K562 (cell line): ENCODE data around the gene RGS14. TPM values are rescaled to one million over a fixed set of nuclear protein-coding genes. Genes with fewer than 3 reads are reported as not detected.
A peak's percentile ranks its signal among the peaks of the same experiment; 100 is the strongest.

Experiments used
- ATAC-seq: fragments of 200-7000 bp; cut with Tn5 transposase; 3 replicates; pipeline ENCODE4 v1.9.1; 2020; ENCODE audit warnings: moderate library complexity
- BruUV-seq: library from RNA; stranded (reverse); fragments of 400-500 nt; replicated peaks from 2 replicates; lab custom pipeline; 2021; lab: Mats Ljungman, UMichigan
- CTCF ChIA-PET: fragments of 300-600 bp; formaldehyde crosslinking; extraction: SDS; loops from one replicate; lab custom pipeline; 2021; ENCODE audit warnings: low intra/inter-chr PET ratio; lab: Yijun Ruan, JAX
- POLR2A ChIA-PET: fragments of 300-600, 350-650 bp; sonication (Branson Sonifier 250); formaldehyde crosslinking; extraction: SDS; loops from one replicate; lab custom pipeline; 2021; ENCODE audit warnings: antibody characterized with exemption, inconsistent platforms; lab: Yijun Ruan, JAX
- DNase-seq, 4 experiments: peaks; one replicate each; pipeline versions ENCODE4 v3.0.0 to v3.0.0-alpha.2; 2011 to 2018; ENCODE audit warnings: low spot score in 3 of 4, mixed read lengths in 3 of 4; ENCODE audit errors: extremely low read depth in 1 of 4
- FAIRE-seq: peaks from 2 replicates; lab custom pipeline; 2011; peaks lifted over from hg19 to GRCh38; lab: Jason Lieb, UNC
- H2AFZ ChIP-seq: 2 replicates; pipeline ENCODE4 v1.6.0; 2011; ENCODE audit warnings: low read depth, low read length, control low read depth, inconsistent platforms
- H3K27ac ChIP-seq: fragments of 200-600 bp; 3 replicates; pipeline ENCODE4 v1.8.0; 2011; ENCODE audit warnings: low read depth, mild to moderate bottlenecking, control low read depth, inconsistent platforms, low read length, moderate library complexity, mixed read lengths; ENCODE audit errors: extremely low read depth
- H3K27me3 ChIP-seq, 2 experiments: fragments of 300-600 bp in 1 of 2; 2 replicates in 1 of 2; 3 replicates in 1 of 2; pipeline versions ENCODE4 v1.6.0 to v1.8.0; 2011; ENCODE audit warnings: inconsistent platforms in 2 of 2, low read length in 2 of 2, mild to moderate bottlenecking in 1 of 2, mixed read lengths in 1 of 2, moderate library complexity in 1 of 2; ENCODE audit not compliant: control insufficient read depth in 2 of 2, insufficient read depth in 2 of 2
- H3K36me3 ChIP-seq: fragments of 300-600 bp; 3 replicates; pipeline ENCODE4 v1.8.0; 2011; ENCODE audit warnings: mild to moderate bottlenecking, low read length, inconsistent platforms; ENCODE audit not compliant: control insufficient read depth, insufficient read depth
- H3K4me1 ChIP-seq, 2 experiments: fragments of 200-600 bp in 1 of 2; replicated peaks in 1 of 2; 2 replicates in 1 of 2; 3 replicates in 1 of 2; pipeline versions ENCODE4 v1.5.1 to v1.8.0; 2011; ENCODE audit warnings: inconsistent platforms in 2 of 2, low read length in 2 of 2, mild to moderate bottlenecking in 1 of 2, mixed read lengths in 1 of 2, moderate library complexity in 1 of 2; ENCODE audit not compliant: control insufficient read depth in 2 of 2, insufficient read depth in 2 of 2
- H3K4me2 ChIP-seq: 2 replicates; pipeline ENCODE4 v1.6.1; 2011; ENCODE audit warnings: low read length, control low read depth, inconsistent platforms, mixed read lengths; ENCODE audit not compliant: insufficient read depth
- H3K4me3 ChIP-seq: fragments of 200-600 bp; sonication (generic), shearing (Covaris generic); 2 replicates; pipeline ENCODE4 v1.5.1; 2016; ENCODE audit warnings: control low read depth, inconsistent platforms
- H3K79me2 ChIP-seq: fragments of 200-600 bp; 3 replicates; pipeline ENCODE4 v1.8.0; 2011; ENCODE audit warnings: low read length, inconsistent platforms; ENCODE audit not compliant: control insufficient read depth, insufficient read depth
- H3K9ac ChIP-seq, 2 experiments: 2 replicates each; pipeline versions ENCODE4 v1.6.0 to v1.6.1; 2011; ENCODE audit warnings: low read depth in 2 of 2, low read length in 2 of 2, control low read depth in 1 of 2, inconsistent platforms in 1 of 2, mild to moderate bottlenecking in 1 of 2, mixed read lengths in 1 of 2; ENCODE audit not compliant: insufficient read depth in 1 of 2
- H3K9me1 ChIP-seq: one replicate; pipeline ENCODE4 v1.6.0; 2011; ENCODE audit warnings: inconsistent platforms, mild to moderate bottlenecking, low read length, moderate library complexity; ENCODE audit not compliant: control insufficient read depth, insufficient read depth
- H3K9me3 ChIP-seq: replicated peaks from 2 replicates; pipeline ENCODE4 v1.5.1; 2011; ENCODE audit warnings: low read depth, low read length, inconsistent platforms; ENCODE audit not compliant: control insufficient read depth, insufficient read depth
- H4K20me1 ChIP-seq: replicated peaks from 2 replicates; pipeline ENCODE4 v1.6.1; 2011; ENCODE audit warnings: low read length, inconsistent platforms, mixed read lengths; ENCODE audit not compliant: control insufficient read depth, insufficient read depth
- BMI1 ChIP-seq: fragments of 150-350 bp; IDR thresholded peaks from 2 replicates; pipeline ENCODE4 v1.6.1; 2014; ENCODE audit warnings: low read length
- MLLT1 ChIP-seq, 2 experiments: fragments of 450-650 bp; IDR thresholded peaks; 2 replicates each; pipeline ENCODE4 v1.6.1; 2016
- PHF20 ChIP-seq: fragments of 450-650 bp; IDR thresholded peaks from 2 replicates; pipeline ENCODE4 v1.6.1; 2018; ENCODE audit not compliant: partially characterized antibody
- RNF219 ChIP-seq: fragments of 250-450 bp; sonication (Bioruptor Pico); IDR thresholded peaks from 2 replicates; pipeline ENCODE4 v1.5.0; 2022; ENCODE audit warnings: mild to moderate bottlenecking
- SMARCA4 ChIP-seq: fragments of 450-650 bp; IDR thresholded peaks from 2 replicates; pipeline ENCODE4 v1.6.1; 2016
- ZNF717 ChIP-seq: fragments of 250-450 bp; sonication (Bioruptor Pico); IDR thresholded peaks from 2 replicates; pipeline ENCODE4 v1.5.0; 2021
- ZNF785 ChIP-seq: fragments of 250-450 bp; sonication (Bioruptor Pico); IDR thresholded peaks from 2 replicates; pipeline ENCODE4 v1.4.0; 2020; ENCODE audit warnings: mild to moderate bottlenecking
- WGBS: fragments of 100-300 bp; shearing (Covaris generic); methylation state at CpG from one replicate; pipeline ENCODE4 v1.1.6; 2016; ENCODE audit warnings: low coverage, mixed read lengths; ENCODE audit not compliant: insufficient coverage; ENCODE audit errors: missing lambda C conversion rate; 5-methylcytosine and 5-hydroxymethylcytosine counted together
- in situ Hi-C: fragments of 300-500 bp; cut with MboI; formaldehyde crosslinking; loops from 4 replicates; pipeline ENCODE4 v1.15.0; 2018; ENCODE audit warnings: inconsistent platforms, mixed read lengths
- intact Hi-C: fragments of 100-400 bp; cut with micrococcal nuclease; formaldehyde crosslinking; loops from 2 replicates; pipeline ENCODE4 v1.14.2; 2022
- polyA plus RNA-seq, 8 experiments: library from polyadenylated mRNA; depleted of rRNA in 4 of 8; stranded (reverse) in 5 of 8; unstranded in 3 of 8; fragments of >200 nt; fragmentation: Nextera tagmentation in 2 of 8; fragmentation: Illumina TruSeq in 1 of 8; extraction: Ambion mirVana in 2 of 8; extraction: Trizol in 1 of 8; gene quantifications; 2 replicates each; pipeline versions ENCODE4 v1.2.1 to v1.2.3, GENCODE V29; 2011 to 2014; ENCODE audit warnings: inconsistent platforms in 1 of 8, missing spikeins in 1 of 8
- total RNA-seq, 7 experiments: library from RNA; depleted of rRNA in 6 of 7; stranded (reverse); fragments of >200 nt in 6 of 7; fragmentation: Illumina TruSeq in 2 of 7; extraction: Trizol in 2 of 7; gene quantifications; 2 replicates each; pipeline versions ENCODE4 v1.2.1 to v1.2.3, GENCODE V29; 2011 to 2021; ENCODE audit warnings: low replicate concordance in 1 of 7

The RGS14 gene
- total and polyA plus RNA-seq, 9 of the 15 experiments (the other 6 are each of a cell fraction or from before 2014, with no cell fraction given): 0.28 to 75.9 (median 34.5) TPM

- no peak for DNase-seq
- Histone ChIP-seq H3K79me2 (peaks cover under 1% of the 10 kb centered on the region; the same call in 2 of the 3 replicates), H3K4me2 (peak overlapping the region; percentile 80; the same call in 1 of the 2 replicates), H3K27me3 (no peaks in the 10 kb centered on the region), H4K20me1 (no peaks in the 10 kb centered on the region), H3K27ac (peak overlapping the region; percentile 67; the same call in 1 of the 3 replicates), H3K9me3 (no peaks in the 10 kb centered on the region), H3K9ac (peak overlapping the region in 1 of 2 experiments; percentile 93; a peak in 2 of 4 replicates), H3K9me1 (no peaks in the 10 kb centered on the region)
- in situ Hi-C loops (no loop called here), intact Hi-C loops (loop anchor here (10.0 kb wide), 1 partner anchor 247 kb away; no protein-coding TSS in a partner anchor)
- FAIRE-seq: no peak
- no TSS peak for BruUV-seq
- ChIA-PET CTCF (no interaction called here), POLR2A (interaction anchor here (0.9 to 2.7 kb wide), 2 partner anchors 11 to 23 kb away, joined by 4 to 18 read pairs; partner anchors contain the start of gene LMAN2)
- no peak for ATAC-seq
- TF ChIP-seq SMARCA4: no peak
- no peak for TF ChIP-seq RNF219 (CRISPR knock-in tag)
- no peak for TF ChIP-seq BMI1
- peak in 1 of 2 experiments; percentile 53; a peak in 1 of 4 replicates for TF ChIP-seq MLLT1 (IDR thresholded peaks at IDR 0.05)
- no peak for TF ChIP-seq ZNF785 (CRISPR knock-in tag)
- no peak for TF ChIP-seq ZNF717 (CRISPR knock-in tag)
- no peak for TF ChIP-seq PHF20
- TF ChIP-seq, all 486 proteins: peak for 1
- Histone ChIP-seq H3K36me3 (no peaks in the 10 kb centered on the region), H3K4me1 (peaks cover 38 to 76% of the 10 kb centered on the region in 2 experiments), H3K4me3 (no peak overlapping the region), H2AFZ (peak overlapping the region; percentile 94)
- 67% methylated on average over 8 of the region's 8 CpGs for WGBS
Measured at GRCh38 chr5:177362292-177362609, 4.5 kb downstream of the RGS14 start.
